Brain microvascular endothelial cell (primary cell): ENCODE data around the gene DENND2A.

ENCODE experiments used
- DNase-seq: peaks from one replicate; pipeline ENCODE4 v3.0.0-alpha.2; 2020
- H3K27ac ChIP-seq: fragments of 250-450 bp; sonication (Bioruptor Pico); 2 replicates; pipeline ENCODE4 v1.5.1; 2020; ENCODE audit warnings: mild to moderate bottlenecking, moderate library complexity
- H3K27me3 ChIP-seq: fragments of 250-450 bp; sonication (Bioruptor Pico); replicated peaks from 2 replicates; pipeline ENCODE4 v1.5.1; 2020; ENCODE audit warnings: mild to moderate bottlenecking
- H3K36me3 ChIP-seq: fragments of 250-450 bp; sonication (Bioruptor Pico); replicated peaks from 2 replicates; pipeline ENCODE4 v1.5.1; 2020; ENCODE audit warnings: mild to moderate bottlenecking
- H3K4me3 ChIP-seq: 2 replicates; pipeline ENCODE4 v1.5.1; 2011; ENCODE audit warnings: low read depth, mild to moderate bottlenecking, control low read depth, low read length, moderate library complexity
- CTCF ChIP-seq: IDR thresholded peaks from 2 replicates; pipeline ENCODE4 v1.5.1; 2011; ENCODE audit warnings: low read depth, mild to moderate bottlenecking, moderate library complexity, low read length, control low read depth, inconsistent platforms; ENCODE audit errors: missing control alignments
- in situ Hi-C: cut with HindIII; loops from 2 replicates; pipeline ENCODE4 v1.10.0; 2017; ENCODE audit warnings: low sequenced_read_pairs, low pct_ligation_motif_present

DENND2A gene

GRCh38 chr7:140544388-140544826 lies 96.2 kb downstream of the DENND2A start:
- Histone ChIP-seq H3K36me3 (no peaks in the 10 kb centered on the region), H3K27me3 (no peaks in the 10 kb centered on the region), H3K4me3 (no peak overlapping the region), H3K27ac (no peak overlapping the region)
- TF ChIP-seq CTCF, result no peak
- no peak for DNase-seq
- in situ Hi-C loops, result no loop called here

DNA sequence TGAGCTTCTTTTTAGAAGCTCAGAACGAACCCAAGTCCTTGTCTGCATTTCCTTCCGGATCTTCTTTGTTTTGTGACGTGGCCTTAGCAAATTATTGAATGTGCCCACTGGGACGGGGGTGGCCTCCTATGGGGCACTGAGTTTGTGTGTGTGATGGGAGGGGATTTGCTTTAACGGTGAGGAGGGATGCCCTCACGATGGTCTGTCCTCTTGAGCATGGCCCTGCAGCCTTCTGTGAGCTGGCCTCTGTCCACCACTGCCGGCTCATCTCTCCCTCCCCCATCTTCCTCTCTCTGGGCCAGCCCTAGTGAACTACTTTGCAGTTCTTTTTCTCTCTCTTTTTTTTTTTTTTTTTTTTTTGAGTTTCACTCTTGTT lies 98.4 kb downstream of the DENND2A start:
- Histone ChIP-seq H3K36me3 (no peaks in the 10 kb centered on the region), H3K27me3 (no peaks in the 10 kb centered on the region), H3K27ac (peak overlapping the region; percentile 83), H3K4me3 (no peak overlapping the region)
- in situ Hi-C loops, result no loop called here
- TF ChIP-seq CTCF, result no peak
- peak; percentile 18 for DNase-seq

- TF ChIP-seq CTCF, result no peak
- Histone ChIP-seq H3K27ac (peak overlapping the region; percentile 83), H3K27me3 (no peaks in the 10 kb centered on the region), H3K36me3 (no peaks in the 10 kb centered on the region), H3K4me3 (peak overlapping the region; percentile 20)
- DNase-seq, result peak; percentile 94
- in situ Hi-C loops, result no loop called here
Observed at GRCh38 chr7:140541513-140542227, 98.9 kb downstream of the DENND2A start.

GRCh38 chr7:140541176-140541512 lies 99.5 kb downstream of the DENND2A start:
- no peak for DNase-seq
- in situ Hi-C loops, result no loop called here
- peak overlapping the region; percentile 83 for H3K27ac ChIP-seq
- H3K27me3 ChIP-seq, result no peaks in the 10 kb centered on the region
- no peak for TF ChIP-seq CTCF
- H3K4me3 ChIP-seq, result no peak overlapping the region
- no peaks in the 10 kb centered on the region for H3K36me3 ChIP-seq

GRCh38 chr7:140540136-140540777 lies 100.4 kb downstream of the DENND2A start:
- in situ Hi-C loops, result no loop called here
- H3K36me3 ChIP-seq, result no peaks in the 10 kb centered on the region
- no peak for TF ChIP-seq CTCF

GRCh38 chr7:140539461-140539860 lies 101.2 kb downstream of the DENND2A start:
- Histone ChIP-seq H3K27me3 (no peaks in the 10 kb centered on the region), H3K36me3 (no peaks in the 10 kb centered on the region), H3K4me3 (no peak overlapping the region), H3K27ac (no peak overlapping the region)
- no peak for DNase-seq
- in situ Hi-C loops, result no loop called here
- TF ChIP-seq CTCF, result no peak

More at GRCh38 chr7:140540136-140540777, 100.4 kb downstream of the DENND2A start:
- Histone ChIP-seq H3K27me3 (no peaks in the 10 kb centered on the region), H3K27ac (no peak overlapping the region), H3K4me3 (no peak overlapping the region)
- no peak for DNase-seq
